Right lobe of liver (tissue), 4 donors: ENCODE measurements around the gene MX1.

Source experiments
- CTCF ChIP-seq, 4 donors: fragments of 200-600 bp in 3 of 4; fragments of 450-650 bp in 1 of 4; IDR thresholded peaks; one replicate each; pipeline versions ENCODE4 v1.5.1 to v1.8.0; 2016 to 2022; ENCODE audit warnings: antibody characterized with exemption in 4 of 4, mild to moderate bottlenecking in 2 of 4
- POLR2A ChIP-seq: fragments of 450-650 bp; IDR thresholded peaks from one replicate; pipeline ENCODE4 v1.6.1; 2017; ENCODE audit warnings: antibody characterized with exemption, mild to moderate bottlenecking
- donor health status: DM: no; HTN: no; CAD: no.
- donor health status: DM: no; HTN: no; CAD: no.
- donor health status: DM: no; HTN: yes; CAD: no.

- TF ChIP-seq POLR2A (no peak), CTCF (IDR thresholded peaks at IDR 0.05) (no peak)
These were observed 73.9 kb downstream of the MX1 start for GRCh38 chr21:41499920-41500319.
